GM18520 (cell line): Measurements from ENCODE around the gene CA10.

ENCODE experiments used
- ATAC-seq: cut with Tn5 transposase; IDR thresholded peaks from one replicate; pipeline ENCODE4 v1.9.1; 2021; ENCODE audit not compliant: unreplicated experiment

Gene CA10

GRCh38 chr17:51819341-51820219 is 338.9 kb downstream of the CA10 start:
- no peak for ATAC-seq

- no peak for ATAC-seq
These were observed 339.7 kb downstream of the CA10 start for GRCh38 chr17:51818777-51819176.

- no peak for ATAC-seq
These were observed 340.6 kb downstream of the CA10 start for GRCh38 chr17:51817955-51818354.

- ATAC-seq, result no peak
These were observed 341.4 kb downstream of the CA10 start for GRCh38 chr17:51817117-51817516.

GRCh38 chr17:51815097-51815496 is 343.4 kb downstream of the CA10 start:
- no peak for ATAC-seq

- ATAC-seq, result no peak
These were observed 344.0 kb downstream of the CA10 start for GRCh38 chr17:51814521-51814920.

GRCh38 chr17:51813784-51814174 is 344.7 kb downstream of the CA10 start:
- no peak for ATAC-seq

GRCh38 chr17:51813140-51813783 is 345.3 kb downstream of the CA10 start:
- ATAC-seq, result no peak

GRCh38 chr17:51807460-51807859 is 351.1 kb downstream of the CA10 start:
- no peak for ATAC-seq

- no peak for ATAC-seq
These were observed 352.7 kb downstream of the CA10 start for GRCh38 chr17:51805765-51806164.

GRCh38 chr17:51805185-51805584 is 353.3 kb downstream of the CA10 start:
- ATAC-seq, result no peak

GRCh38 chr17:51803161-51803560 is 355.4 kb downstream of the CA10 start:
- no peak for ATAC-seq

- ATAC-seq, result no peak
These were observed 356.0 kb downstream of the CA10 start for GRCh38 chr17:51802544-51802943.

GRCh38 chr17:51801626-51802025 is 356.9 kb downstream of the CA10 start:
- no peak for ATAC-seq

- ATAC-seq, result no peak
These were observed 358.5 kb downstream of the CA10 start for GRCh38 chr17:51799981-51800380.

- ATAC-seq, result no peak
These were observed 359.3 kb downstream of the CA10 start for GRCh38 chr17:51799240-51799639.

GRCh38 chr17:51797150-51797549 is 361.4 kb downstream of the CA10 start:
- ATAC-seq, result no peak

- ATAC-seq, result no peak
These were observed 362.5 kb downstream of the CA10 start for GRCh38 chr17:51796026-51796425.

GRCh38 chr17:51795401-51795800 is 363.1 kb downstream of the CA10 start:
- ATAC-seq, result no peak

GRCh38 chr17:51794466-51794865 is 364.0 kb downstream of the CA10 start:
- no peak for ATAC-seq

GRCh38 chr17:51793686-51794085 is 364.8 kb downstream of the CA10 start:
- ATAC-seq, result no peak

GRCh38 chr17:51778842-51779241 is 379.7 kb downstream of the CA10 start:
- no peak for ATAC-seq
